Fibroblast of skin of right biceps (primary cell): Measurements from ENCODE around the gene SLX1B.
"Not testable (repeated sequence)": the region's sequence is repeated elsewhere in the genome, so short reads cannot be mapped to it uniquely, and the experiment has no call there.

Experiments
- DNase-seq: peaks from one replicate; pipeline ENCODE4 v3.0.0-alpha.2; 2013

Gene SLX1B

DNA sequence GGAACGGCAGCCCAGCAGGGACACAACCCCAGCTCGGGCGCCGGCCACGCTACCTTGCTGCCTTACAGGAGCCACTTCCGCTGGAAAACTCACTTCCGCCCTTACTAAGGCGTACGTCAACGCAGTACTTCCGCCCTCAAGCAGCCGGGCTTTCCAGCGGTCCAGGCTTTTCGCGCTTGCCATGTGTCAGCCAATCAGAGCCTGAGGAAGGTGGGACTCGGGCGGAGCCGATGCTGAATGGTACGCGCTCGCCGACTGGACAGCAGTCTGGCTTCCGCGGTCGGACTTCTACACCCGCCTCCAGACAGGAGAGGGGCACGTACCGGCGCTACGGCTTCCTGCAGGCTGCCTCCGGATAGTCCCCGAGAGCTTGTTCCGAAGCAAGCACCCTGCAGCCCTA, at the start of gene SLX1B, which contains the start of gene BOLA2:
Gene SLX1B (plus strand): TSS at position 265 of the 400 bp plus-strand sequence.
Gene BOLA2 (minus strand): TSS at position 83 of the 400 bp plus-strand sequence. CDS start 98 bp downstream, outside the sequence.
- DNase-seq: not testable (repeated sequence)

DNA sequence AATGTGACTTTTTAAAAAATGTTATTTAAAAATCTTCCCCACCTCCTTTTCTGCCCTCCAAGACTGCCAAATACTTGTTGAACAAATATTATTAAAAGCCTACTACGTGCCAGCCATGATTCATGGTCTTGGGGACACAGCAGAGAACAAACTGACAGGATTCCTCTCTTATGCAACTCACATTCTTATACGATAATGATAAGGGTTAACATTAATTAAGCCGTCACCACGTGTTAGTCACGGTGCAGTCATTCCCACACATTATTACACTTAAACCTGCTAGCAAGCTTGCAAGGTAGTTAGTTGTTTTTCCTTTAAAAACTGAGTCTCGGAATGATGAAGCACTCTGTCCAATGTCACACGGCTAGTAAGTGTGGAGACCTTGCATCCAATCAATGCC, 49.1 kb upstream of the SLX1B start:
- peak; percentile 78 for DNase-seq

DNA sequence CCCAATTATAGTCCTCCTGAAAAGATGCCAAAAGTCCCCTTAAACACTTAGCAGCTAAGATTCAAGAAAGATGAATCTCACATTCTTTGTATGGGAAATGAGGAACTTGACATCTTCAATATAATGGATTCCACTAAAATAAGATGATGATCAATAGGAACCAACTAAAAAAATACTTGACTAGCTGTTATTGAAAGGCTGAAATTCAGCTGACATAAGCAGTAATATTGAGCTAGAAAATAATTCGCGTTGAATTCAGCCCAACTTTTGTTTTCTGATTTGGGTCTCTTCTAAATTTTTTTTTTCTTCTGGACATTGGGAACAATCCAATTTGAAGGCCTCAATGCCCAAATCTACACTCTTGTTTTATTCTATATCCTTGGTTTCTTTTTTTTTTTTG, 30.7 kb upstream of the SLX1B start:
- not testable (repeated sequence) for DNase-seq

- not testable (repeated sequence) for DNase-seq
These were observed 28.9 kb upstream of the SLX1B start for GRCh38 chr16:29425390-29425789.

- DNase-seq: not testable (repeated sequence)
These were observed 579 bp upstream of the SLX1B start for GRCh38 chr16:29453754-29454153.

DNA sequence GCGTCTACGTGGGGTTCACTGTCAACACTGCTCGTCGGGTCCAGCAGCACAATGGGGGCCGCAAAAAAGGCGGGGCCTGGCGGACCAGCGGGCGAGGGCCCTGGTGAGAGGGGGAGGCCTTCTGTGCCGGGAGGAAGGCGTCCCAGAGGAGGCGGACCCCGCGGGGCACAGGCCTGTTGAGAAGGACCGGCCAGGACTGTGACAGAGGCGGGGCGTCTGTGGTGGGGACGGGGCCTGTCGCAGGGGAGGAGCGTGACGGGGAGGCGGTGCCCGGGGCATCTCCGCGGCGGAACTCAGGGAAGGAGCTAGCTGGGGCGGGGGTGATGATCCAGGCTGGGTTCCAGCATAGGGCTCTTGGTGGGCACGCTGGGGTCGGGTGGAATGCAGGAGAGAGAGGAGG, 495 bp downstream of the SLX1B start:
- not testable (repeated sequence) for DNase-seq

DNA sequence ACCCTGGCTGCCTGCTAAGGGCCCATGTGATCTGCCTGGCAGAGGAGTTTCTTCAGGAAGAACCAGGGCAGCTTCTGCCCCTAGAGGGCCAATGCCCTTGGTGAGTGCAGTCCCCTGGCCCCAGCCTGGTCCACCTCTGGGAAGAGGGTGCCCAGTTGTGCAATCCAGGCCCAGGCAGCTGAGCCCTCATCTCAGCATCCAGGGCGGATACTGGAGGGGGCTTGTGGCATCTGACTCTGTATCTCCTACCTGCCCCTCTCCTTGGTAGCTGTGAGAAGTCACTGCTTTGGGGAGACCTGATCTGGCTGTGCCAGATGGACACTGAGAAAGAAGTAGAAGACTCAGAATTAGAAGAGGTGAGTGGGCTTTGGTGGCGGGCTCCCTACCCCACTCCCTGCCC, 3.3 kb downstream of the SLX1B start:
- not testable (repeated sequence) for DNase-seq

DNA sequence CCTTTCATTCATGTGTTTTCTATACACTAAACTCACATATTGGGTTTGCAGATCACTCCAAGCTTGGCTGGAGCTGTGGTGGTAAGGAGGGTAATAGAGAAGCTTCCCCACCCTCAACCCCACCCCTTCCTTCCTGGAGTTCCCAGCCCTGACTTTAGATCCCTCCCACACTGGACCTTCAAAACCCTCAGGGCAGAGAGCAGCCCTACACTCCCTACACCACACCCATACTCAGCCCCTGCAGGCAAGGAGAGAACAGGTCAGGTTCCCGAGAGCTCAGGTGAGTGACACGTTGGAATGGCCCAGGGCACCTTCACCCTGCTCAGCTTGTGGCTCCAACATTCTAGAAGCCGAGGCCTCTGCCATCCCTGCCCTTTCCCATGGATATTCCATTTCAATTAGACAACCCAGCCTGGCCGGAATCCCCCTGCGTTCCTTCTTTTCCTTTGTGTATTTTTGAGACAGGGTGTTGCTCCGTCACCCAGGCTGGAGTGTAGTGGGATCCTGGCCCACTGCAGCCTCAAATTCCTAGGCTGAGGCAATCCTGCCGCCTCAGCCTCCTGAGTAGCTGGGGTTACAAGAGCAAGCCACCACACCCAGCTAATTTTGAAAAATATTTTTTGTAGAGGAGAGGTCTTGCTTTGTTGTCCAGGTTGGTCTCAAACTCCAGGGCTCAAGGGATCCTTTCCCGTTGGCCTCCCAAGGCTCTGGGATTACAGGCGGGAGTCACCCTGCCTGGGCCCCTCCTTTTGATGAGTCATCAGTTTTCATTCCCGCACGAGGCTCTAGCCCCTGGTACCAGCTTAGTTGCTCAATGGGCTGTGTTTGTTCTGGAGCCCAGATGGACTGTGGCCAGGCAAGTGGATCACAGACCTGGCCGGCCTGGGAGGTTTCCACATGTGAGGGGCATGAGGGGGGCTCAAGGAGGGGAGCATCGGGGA, 5.6 kb downstream of the SLX1B start, which contains the start of gene SULT1A4:
Gene SULT1A4 (plus strand): TSS at position 208 of the 941 bp plus-strand sequence. CDS start 1,473 bp downstream, outside the sequence.
- not testable (repeated sequence) for DNase-seq

DNA sequence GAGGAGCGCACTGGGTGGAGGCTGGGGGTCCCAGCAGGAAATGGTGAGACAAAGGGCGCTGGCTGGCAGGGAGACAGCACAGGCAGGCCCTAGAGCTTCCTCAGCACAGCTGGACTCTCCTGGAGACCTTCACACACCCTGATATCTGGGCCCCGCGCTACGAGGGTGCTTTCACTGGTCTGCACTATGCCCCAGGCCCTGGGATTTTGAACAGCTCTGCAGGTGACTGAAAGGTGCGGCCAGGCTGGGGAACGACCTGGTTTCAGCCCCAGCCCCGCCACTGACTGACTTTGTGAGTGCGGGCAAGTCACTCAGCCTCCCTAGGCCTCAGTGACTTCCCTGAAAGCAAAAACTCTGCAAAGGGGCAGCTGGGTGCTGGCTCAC, 6.3 kb downstream of the SLX1B start:
- DNase-seq: not testable (repeated sequence)

GRCh38 chr16:29465985-29466824, 11.9 kb downstream of the SLX1B start:
- DNase-seq: not testable (repeated sequence)

GRCh38 chr16:29466904-29467303, 12.6 kb downstream of the SLX1B start:
- DNase-seq: not testable (repeated sequence)

DNA sequence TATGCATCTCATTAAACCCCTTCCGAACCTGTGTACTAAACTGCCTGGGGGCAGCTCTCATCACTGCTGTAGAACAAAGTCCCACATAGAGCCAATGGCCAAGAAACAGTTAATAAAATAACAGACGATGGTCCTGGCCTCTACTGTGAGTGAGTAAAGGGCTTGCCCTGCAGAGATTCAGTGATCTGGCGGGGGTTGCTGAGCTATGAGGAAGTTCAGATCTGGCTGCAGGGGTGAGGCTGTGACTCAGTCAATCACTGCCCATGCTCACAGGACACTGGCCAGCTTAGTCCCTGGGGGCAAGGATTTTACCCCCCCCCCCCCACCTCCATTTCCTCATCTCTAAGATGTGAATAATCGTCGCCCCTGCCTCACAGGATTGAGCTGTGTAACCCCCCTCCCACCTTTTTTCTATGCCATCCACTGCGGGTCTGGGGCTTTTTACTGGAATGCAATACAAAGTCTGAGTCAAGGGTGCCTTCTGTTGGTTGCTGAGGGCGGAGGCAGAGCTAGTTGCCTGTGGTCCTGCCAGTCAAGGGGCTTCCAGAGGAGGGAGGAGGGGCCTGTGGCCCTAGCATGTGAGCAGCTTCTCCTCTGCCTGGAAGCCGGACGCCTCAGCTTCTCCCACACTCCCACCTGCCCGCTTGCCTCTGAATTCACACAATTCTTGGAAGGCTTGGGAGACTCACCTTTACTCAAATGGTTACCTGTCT, 13.5 kb downstream of the SLX1B start:
- not testable (repeated sequence) for DNase-seq

- not testable (repeated sequence) for DNase-seq
These were observed 15.3 kb downstream of the SLX1B start for GRCh38 chr16:29469660-29470059.

GRCh38 chr16:29472065-29472464, 17.7 kb downstream of the SLX1B start:
- DNase-seq: not testable (repeated sequence)

GRCh38 chr16:29482276-29482675, 27.9 kb downstream of the SLX1B start:
- DNase-seq: not testable (repeated sequence)

- DNase-seq: not testable (repeated sequence)
These were observed 52.0 kb downstream of the SLX1B start, which contains the start of gene NPIPB12 for GRCh38 chr16:29506308-29506707. TSS of gene NPIPB12 (minus strand) at chr16:29506408.
